Heart left ventricle (tissue), 13 donors: ENCODE results near the gene CERKL.

Experiments
- POLR2A ChIP-seq, 2 donors: fragments of 450-650 bp; IDR thresholded peaks; one replicate each; pipeline ENCODE4 v1.6.1; 2017; ENCODE audit warnings: antibody characterized with exemption in 2 of 2, mild to moderate bottlenecking in 2 of 2, moderate library complexity in 2 of 2
- TF ChIP-seq, protein P1 (sequence below), 12 donors: fragments of 200-600 bp; sonication (generic) in 4 of 12; IDR thresholded peaks; one replicate each; pipeline versions ENCODE4 v1.5.0 to v1.8.0; 2018 to 2022; ENCODE audit warnings: antibody characterized with exemption in 12 of 12, mild to moderate bottlenecking in 5 of 12
- donor health status: ischemic (EF 13 %, LVEDD 7.1; RV severe dilation, severe dysfunction).
- donor health status: DM: no; HTN: yes; CAD: no.
- donor health status: DM: no; HTN: no; CAD: no.
- donor health status: ischemic (EF 25% LVEDD 6.9; RV normal size, moderate dysfunction).
- donor health status: ischemic (EF 25% LVEDD 5.7; RV mildly dilated, moderate dysfunction).
- donor health status: ischemic (EF 35%, LVEDD 5.7; RV mildly dilated, moderate dysfunction).
- donor health status: nonischemic (EF 11% LVEDD 7.7; RV severe dilation, severe dysfunction).
- donor health status: DM: yes; HTN: yes; CAD: no.
- donor health status: PGD.
- donor health status: ischemic (EF 29% LVEDD 5.4; RV normal size, mild dysfunction).
- donor health status: nonischemic (EF 23%, LVEDD 6.1; RV moderate dilation, normal function).

DNA sequence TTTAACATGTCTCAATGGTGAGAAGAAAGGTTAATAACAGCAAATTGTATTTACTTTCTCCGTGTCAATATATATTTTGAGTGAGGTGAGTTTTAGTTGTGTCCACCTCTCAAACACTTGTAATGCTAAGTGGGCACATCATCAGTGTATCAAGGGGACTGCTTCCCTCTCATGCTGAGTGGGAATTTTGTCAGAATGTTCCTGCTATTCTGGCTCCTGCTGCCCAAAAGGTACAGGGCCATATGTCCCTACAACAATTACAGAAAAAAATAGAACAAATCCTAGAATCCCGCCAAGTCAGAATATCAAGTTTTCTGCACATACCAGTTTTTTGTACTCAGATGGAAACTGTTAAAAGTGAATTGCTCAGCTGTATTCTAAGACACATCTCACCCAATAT lies 5.4 kb upstream of the CERKL start:
- TF ChIP-seq, protein P1, sequence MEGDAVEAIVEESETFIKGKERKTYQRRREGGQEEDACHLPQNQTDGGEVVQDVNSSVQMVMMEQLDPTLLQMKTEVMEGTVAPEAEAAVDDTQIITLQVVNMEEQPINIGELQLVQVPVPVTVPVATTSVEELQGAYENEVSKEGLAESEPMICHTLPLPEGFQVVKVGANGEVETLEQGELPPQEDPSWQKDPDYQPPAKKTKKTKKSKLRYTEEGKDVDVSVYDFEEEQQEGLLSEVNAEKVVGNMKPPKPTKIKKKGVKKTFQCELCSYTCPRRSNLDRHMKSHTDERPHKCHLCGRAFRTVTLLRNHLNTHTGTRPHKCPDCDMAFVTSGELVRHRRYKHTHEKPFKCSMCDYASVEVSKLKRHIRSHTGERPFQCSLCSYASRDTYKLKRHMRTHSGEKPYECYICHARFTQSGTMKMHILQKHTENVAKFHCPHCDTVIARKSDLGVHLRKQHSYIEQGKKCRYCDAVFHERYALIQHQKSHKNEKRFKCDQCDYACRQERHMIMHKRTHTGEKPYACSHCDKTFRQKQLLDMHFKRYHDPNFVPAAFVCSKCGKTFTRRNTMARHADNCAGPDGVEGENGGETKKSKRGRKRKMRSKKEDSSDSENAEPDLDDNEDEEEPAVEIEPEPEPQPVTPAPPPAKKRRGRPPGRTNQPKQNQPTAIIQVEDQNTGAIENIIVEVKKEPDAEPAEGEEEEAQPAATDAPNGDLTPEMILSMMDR (IDR thresholded peaks at IDR 0.05): no peak
- TF ChIP-seq POLR2A (IDR thresholded peaks at IDR 0.05): no peak
